NCI-H2171 treated with DMSO at 0.1 percent for 48 hours (cell line): Measurements from ENCODE around the gene ITPKB.

Source experiments
- DNase-seq: peaks from one replicate; lab custom pipeline; 2025; lab: John Stamatoyannopoulos, UW

ITPKB gene

DNA sequence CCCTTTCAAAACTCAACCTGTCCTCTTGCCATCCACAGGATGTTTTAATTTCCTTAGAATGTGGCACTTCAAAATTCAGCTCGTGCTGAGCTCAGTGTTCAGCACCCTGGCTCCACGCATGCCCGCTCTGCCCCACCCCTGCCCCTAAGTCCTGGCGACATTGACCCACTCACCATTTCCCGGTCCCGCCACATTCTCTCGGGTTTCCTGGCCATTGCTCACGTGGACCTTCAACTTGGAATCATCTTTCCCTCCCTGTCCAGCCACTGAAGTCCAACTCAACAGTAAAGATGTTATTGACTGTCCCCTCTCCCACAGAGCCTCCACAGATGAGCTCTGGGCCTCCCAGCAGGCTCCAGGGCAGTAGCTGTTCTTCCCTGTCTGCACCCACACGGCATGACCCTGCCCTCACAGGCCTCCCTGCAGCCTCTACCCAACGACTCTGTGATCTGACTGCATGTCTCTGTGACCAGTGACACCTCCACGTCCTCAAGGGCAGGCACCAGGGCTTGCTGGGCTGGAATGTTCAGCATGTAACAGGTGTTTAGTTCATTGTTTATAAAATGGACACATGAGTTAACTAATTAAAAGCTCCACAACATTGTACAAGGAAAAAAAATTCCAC, 53.8 kb downstream of the ITPKB start:
- no peak for DNase-seq

DNA sequence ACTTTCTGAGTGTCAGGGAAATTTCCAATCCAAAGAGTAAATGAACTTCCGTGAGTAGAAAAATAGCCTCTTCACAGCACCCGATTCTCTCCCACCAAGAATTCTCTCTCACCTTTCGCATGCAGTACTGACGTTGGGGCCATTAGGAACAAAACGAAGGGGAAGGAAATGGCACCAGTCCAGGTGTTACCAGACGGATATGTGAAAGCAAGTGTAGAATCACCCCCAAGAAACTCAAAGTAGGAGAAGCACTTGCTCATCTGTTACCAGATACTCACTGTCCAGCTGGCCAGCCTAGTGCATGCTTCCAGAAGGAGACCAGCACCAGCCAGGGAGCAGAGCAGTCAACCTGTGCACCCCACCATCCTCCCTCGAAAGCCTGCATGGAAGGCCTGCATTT, 55.1 kb downstream of the ITPKB start:
- DNase-seq, result no peak

GRCh38 chr1:226682871-226683814, 55.9 kb downstream of the ITPKB start:
- no peak for DNase-seq

DNA sequence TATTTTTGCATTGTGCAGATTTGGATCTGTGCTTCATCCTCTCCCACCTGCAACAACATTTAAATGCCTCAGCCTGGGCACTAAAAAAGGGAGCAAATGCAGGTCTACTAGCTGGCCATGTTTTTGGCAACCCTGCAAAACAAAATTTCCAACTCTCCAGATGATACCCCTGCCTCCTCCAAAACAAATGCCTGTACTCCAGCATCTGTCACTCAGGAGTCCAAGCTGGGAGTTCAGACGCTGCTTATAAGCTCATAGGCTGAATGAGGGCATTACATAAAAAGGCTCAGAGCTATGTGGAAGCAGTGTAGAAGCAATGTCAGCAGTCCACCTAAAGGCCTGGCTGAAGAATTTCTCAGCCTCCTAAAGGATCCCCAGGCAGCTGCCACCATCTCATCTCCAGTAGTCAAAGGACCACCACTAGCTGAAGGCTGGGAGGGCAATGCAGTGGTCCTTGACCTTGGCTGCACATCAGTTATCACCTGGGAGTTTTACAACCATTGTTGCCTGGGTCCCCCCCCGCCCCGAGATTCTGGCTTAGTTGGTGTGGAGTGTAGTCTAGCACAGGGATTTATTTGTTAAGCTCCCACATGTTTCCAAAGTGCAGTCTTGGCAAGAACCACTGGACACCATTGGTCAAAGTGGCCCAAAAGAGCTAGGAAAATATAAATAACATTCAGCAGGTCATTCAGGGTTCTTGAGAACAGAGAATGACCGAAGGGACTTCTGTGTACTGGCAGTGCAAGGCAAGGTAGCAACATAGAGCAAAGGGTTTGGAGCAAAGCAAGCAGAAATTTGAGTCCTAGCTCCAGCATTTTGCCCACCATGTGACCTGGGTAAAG, 57.2 kb downstream of the ITPKB start:
- peak; percentile 54 for DNase-seq

DNA sequence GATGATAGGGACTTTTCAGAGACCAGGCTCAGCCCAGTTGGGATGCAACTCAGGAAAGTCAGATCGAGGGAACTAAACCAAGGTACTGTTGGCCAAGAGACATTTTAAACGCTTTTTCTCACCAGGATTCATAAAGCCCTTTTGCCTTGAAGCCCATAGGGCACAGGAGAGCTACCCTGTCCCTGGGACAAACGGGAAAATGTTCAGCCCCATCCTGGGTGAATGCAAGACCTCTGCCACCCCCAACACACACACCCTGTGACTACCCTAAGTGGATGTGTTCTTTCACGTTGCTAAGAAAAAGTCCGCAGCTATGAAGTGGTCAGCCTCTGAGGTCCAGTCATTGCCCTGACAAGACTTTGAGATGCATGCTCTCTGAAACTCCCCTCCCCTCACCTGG, 58.4 kb downstream of the ITPKB start:
- no peak for DNase-seq

- no peak for DNase-seq
Measured at GRCh38 chr1:226679853-226680516, 59.1 kb downstream of the ITPKB start.

- no peak for DNase-seq
Measured at GRCh38 chr1:226679262-226679661, 59.8 kb downstream of the ITPKB start.

DNA sequence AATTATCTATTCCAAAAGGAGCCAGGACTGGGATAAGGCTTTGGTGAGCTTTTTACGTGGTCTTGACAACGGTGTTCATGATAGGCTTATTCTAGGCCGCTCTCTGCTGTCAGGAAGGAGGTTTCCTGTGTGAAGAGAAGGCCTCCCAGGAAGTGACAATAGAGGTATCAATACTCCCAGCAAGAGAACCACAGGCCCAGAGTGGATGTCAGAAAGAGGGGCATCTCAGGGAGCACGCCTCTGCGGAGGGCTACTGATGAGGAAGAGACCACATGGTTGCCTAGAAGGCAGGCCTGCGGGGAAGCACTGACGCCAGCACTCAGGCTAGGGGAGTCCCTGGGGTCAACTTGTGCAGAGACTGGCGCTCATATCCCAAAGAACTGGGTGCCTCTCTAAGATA, 60.4 kb downstream of the ITPKB start:
- DNase-seq, result no peak

DNA sequence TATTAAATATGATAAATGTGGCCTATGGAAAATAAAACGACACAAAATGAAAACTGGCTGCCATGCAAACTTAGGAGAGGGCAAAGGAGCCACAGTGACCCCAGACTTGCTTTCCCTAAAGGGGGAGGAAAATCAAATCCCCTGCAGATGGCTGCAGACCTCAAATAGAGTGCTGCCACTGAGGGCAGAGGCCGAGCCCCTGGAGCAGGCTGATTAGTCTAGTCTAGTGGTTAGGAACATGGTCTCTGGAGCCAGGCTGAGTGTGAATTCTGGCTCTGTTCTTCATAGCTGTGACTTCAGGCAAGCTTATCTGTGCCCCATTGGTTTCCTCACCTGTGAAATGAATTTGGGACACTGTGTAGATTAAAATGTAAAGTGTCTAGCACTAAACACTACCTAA, 60.8 kb downstream of the ITPKB start:
- no peak for DNase-seq

DNA sequence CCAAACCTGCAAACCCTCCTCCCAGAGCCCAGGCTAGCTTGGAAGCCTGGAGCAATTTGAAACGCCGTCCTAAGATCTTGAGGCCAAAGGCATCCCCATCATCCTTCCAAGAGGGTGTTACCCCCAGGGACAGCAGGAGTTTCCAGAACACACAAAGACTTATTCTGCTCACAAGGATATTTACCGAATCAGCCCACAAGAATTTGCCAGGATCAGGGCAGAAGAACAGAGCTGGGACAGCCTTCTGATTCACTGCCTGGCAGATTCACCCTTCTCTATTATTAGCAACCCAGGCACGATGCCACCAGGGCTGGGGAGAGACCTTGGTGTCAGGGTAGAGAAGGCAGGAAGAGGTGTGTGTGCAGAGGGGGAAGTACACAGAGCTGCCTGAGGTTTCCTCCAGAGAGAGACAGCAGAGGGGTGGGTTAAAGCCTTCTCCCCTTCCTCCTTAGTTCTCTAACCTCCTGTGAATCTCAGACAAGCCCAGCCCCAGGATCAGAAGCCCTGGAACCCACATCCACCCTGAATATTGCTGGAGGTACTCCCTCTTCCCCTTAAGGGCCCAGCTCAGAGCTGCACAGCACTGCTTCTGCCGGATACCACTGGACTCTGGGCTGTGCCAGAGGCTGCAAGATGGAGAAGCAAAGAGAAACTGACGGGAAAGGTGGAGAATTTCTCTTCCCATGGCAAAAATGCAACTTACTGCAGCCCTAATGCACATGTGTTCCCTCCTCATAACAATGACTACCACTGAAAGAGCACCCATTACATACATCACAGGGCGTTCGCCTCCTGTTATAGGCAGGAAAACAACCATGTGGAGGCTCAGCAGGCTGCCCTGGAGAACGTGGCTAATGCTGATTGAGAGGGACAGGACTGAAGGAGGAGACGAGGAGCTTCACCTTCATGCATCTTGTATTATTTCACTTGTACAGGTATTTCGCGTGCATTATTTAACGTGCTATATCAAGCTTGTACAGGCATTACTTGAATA, 61.8 kb downstream of the ITPKB start:
- DNase-seq, result no peak

DNA sequence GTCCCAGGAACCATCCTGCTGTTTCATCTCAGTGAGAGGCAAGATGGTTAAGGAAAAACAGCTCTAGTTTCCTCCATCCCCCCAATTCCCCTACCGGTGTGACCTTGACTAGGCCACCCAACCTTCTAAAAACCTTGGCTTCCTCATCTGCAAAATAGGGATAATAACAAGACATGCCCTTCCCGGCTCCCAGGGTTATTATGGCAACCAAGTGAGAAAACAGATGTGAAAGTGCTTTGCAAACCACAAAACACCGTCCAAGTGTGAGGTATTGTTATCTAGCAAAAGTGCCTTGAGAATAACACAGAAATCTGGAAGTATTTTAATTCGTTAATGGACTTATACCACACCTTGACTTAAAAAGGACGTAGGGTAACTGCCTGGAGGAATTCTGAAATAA, 62.7 kb downstream of the ITPKB start:
- no peak for DNase-seq

GRCh38 chr1:226675715-226676357, 63.2 kb downstream of the ITPKB start:
- DNase-seq, result no peak

DNA sequence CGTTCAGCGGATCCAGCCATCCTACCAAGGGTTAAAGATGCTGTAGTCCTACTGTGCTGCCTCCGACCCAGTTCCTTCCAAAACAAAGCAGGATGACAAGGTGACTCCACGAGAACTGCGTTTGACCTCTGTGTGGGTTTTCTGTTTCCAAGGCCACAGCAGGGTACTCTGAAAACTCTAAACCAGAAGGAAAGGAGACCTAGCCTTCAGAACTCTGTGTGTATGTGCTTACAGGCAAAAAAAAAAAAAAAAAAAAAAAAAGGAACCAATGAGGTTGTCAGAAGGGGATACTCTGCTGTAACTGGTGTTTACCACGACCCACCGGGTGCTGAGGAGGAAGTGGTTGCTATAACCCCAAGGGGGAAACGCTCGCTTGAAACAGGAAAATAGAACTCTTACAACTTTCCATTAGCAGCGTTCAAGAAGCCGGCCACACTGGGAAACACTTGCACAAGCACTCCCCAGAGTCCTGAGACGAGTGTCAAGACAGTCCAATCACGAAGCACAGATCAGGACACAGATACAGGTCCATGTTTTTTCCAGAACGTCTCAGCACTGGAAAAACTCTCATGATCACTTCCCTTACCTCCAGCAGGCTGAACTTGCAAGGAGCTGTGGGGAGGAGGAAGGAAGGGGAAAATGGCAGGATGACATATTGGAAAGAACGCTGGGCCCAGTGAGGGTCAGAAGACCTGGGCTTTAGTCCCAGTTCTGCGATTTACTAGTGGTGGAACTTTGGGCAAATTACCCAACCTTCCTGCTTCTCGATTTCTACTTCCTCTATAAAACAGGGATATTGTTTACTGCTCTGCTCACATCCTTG, 64.0 kb downstream of the ITPKB start:
- no peak for DNase-seq

DNA sequence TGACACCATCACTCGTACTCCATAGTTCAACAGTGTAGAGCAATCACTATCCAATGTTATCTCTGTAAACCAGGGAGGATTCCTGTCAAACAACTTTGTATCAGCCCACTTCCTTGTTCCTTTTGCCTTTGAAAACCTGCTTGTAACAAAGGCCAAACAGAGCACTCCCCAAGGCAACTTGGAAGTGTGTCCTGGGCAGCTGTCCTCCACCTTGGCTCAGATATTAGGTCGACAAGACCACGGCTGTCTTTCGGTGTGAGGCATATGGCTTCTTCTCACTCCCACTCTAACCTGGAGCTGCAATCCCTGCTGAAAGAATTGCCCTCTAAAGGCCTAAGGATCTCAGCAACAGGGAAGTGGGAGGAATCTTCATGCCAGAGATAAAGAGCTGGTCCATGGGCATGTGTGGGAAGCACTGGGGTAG, 66.7 kb downstream of the ITPKB start:
- no peak for DNase-seq

GRCh38 chr1:226671277-226671676, 67.8 kb downstream of the ITPKB start:
- no peak for DNase-seq

DNA sequence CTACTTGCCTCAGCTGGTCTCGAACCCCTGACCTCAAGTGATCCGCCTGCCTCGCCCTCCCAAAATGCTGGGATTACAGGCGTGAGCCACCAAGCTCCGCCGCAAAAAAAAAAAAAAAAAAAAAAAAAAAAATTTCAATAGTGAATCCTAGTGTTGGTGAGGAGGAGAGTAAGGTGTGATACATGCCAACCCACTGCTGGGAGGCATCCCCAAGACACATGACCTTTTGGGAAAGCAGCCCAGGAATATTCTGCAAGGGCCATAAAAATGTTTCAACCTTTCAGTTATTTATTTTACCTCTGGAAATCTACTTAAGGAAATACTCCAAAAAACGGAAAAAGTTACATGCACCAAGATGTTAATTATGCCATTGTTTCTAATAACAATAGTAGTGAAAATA, 69.0 kb downstream of the ITPKB start:
- DNase-seq, result no peak

GRCh38 chr1:226668173-226668560, 70.9 kb downstream of the ITPKB start:
- DNase-seq, result no peak

DNA sequence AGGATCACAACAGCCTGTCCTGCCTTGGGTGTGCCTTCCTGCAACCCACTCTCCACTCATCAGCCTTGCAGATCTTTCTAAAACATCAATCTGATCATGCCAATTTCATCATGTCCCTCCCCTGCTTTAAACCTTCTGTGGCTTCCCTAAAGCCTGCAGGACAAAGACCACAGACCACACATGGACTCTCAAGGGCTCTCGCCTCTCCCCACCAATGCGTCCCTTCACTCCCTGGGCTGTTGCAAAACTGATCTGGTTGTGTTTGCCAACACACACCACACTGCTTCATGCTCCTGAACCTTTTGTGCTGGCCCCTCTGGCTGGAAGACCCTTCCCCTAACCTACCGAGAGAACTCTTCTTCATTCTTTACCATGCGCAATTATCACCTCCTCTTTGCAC, 72.4 kb downstream of the ITPKB start:
- DNase-seq, result no peak

DNA sequence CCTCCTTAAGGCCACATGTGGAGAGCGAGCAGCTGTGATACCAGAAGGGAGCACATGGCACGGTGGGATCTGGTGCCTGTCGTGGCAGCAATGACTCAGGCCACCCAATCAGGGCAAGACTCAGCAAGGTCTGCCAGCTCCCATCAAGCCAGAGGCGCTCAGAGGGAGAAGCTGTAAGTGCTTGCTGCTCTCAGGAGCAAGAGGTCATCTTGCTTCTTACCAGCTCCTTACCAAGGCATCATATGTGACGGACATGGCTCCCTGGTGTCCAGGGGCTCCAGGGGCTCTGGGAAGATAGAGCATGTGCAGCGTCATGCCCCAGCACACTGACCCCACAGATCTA, 72.9 kb downstream of the ITPKB start:
- no peak for DNase-seq
